Astrocyte (in vitro differentiated cells and primary cell): ENCODE data around the gene ANXA7. TPM values are rescaled to one million over a fixed set of nuclear protein-coding genes. Genes with fewer than 3 reads are reported as not detected.
"Not testable (repeated sequence)": the region's sequence is repeated elsewhere in the genome, so short reads cannot be mapped to it uniquely, and the experiment has no call there.

Experiments used
- DNase-seq: peaks from one replicate; pipeline ENCODE4 v3.0.0-alpha.2; 2010; ENCODE audit warnings: low read depth
- FAIRE-seq: peaks from 2 replicates; lab custom pipeline; 2011; peaks lifted over from hg19 to GRCh38; lab: Jason Lieb, UNC
- H2AFZ ChIP-seq: 2 replicates; pipeline ENCODE4 v1.6.0; 2012; ENCODE audit warnings: low read depth, low read length, inconsistent platforms
- H3K27ac ChIP-seq: 2 replicates; pipeline ENCODE4 v1.5.1; 2011; ENCODE audit warnings: low read depth, low read length, inconsistent platforms
- H3K27me3 ChIP-seq: 2 replicates; pipeline ENCODE4 v1.6.0; 2011; ENCODE audit warnings: low read length, inconsistent platforms; ENCODE audit not compliant: insufficient read depth
- H3K36me3 ChIP-seq: 2 replicates; pipeline ENCODE4 v1.5.1; 2011; ENCODE audit warnings: low read length, inconsistent platforms; ENCODE audit not compliant: insufficient read depth
- H3K4me1 ChIP-seq: 2 replicates; pipeline ENCODE4 v1.5.1; 2011; ENCODE audit warnings: low read length, inconsistent platforms; ENCODE audit not compliant: insufficient read depth
- H3K4me2 ChIP-seq: 2 replicates; pipeline ENCODE4 v1.6.0; 2012; ENCODE audit warnings: low read length, inconsistent platforms
- H3K4me3 ChIP-seq: 2 replicates; pipeline ENCODE4 v1.5.1; 2011; ENCODE audit warnings: low read depth, mild to moderate bottlenecking, low read length, inconsistent platforms; ENCODE audit not compliant: insufficient read depth
- H3K79me2 ChIP-seq: 2 replicates; pipeline ENCODE4 v1.6.0; 2012; ENCODE audit warnings: mild to moderate bottlenecking, low read length, inconsistent platforms; ENCODE audit not compliant: insufficient read depth
- H3K9ac ChIP-seq: 2 replicates; pipeline ENCODE4 v1.6.0; 2012; ENCODE audit warnings: mild to moderate bottlenecking, low read length, inconsistent platforms
- H3K9me3 ChIP-seq: 2 replicates; pipeline ENCODE4 v1.5.1; 2012; ENCODE audit warnings: low read depth, mild to moderate bottlenecking, low read length, inconsistent platforms; ENCODE audit not compliant: insufficient read depth
- H4K20me1 ChIP-seq: 2 replicates; pipeline ENCODE4 v1.6.0; 2012; ENCODE audit warnings: low read length, inconsistent platforms; ENCODE audit not compliant: insufficient read depth
- H3K27ac Mint-ChIP-seq: one replicate; pipeline ENCODE4 v1.8.0; 2021; ENCODE audit warnings: mild to moderate bottlenecking, mixed read lengths; ENCODE audit not compliant: unreplicated experiment
- H3K27me3 Mint-ChIP-seq: one replicate; pipeline ENCODE4 v1.8.0; 2021; ENCODE audit warnings: low read depth, mixed read lengths; ENCODE audit not compliant: unreplicated experiment
- H3K36me3 Mint-ChIP-seq: one replicate; pipeline ENCODE4 v1.8.0; 2021; ENCODE audit warnings: low read depth, mixed read lengths; ENCODE audit not compliant: unreplicated experiment
- H3K4me1 Mint-ChIP-seq: one replicate; pipeline ENCODE4 v1.8.0; 2021; ENCODE audit warnings: low read depth, mixed read lengths; ENCODE audit not compliant: unreplicated experiment
- H3K4me3 Mint-ChIP-seq: one replicate; pipeline ENCODE4 v1.8.0; 2021; ENCODE audit warnings: mild to moderate bottlenecking, moderate library complexity, mixed read lengths; ENCODE audit not compliant: unreplicated experiment
- H3K9me3 Mint-ChIP-seq: one replicate; pipeline ENCODE4 v1.8.0; 2021; ENCODE audit warnings: mild to moderate bottlenecking, mixed read lengths; ENCODE audit not compliant: unreplicated experiment
- total RNA-seq: library from RNA; stranded (reverse); gene quantifications from 2 replicates; pipeline ENCODE4 v1.2.1, GENCODE V29; 2021

ANXA7 gene
- total RNA-seq, 1 donor from 2014 or later, result 79.6 TPM

DNA sequence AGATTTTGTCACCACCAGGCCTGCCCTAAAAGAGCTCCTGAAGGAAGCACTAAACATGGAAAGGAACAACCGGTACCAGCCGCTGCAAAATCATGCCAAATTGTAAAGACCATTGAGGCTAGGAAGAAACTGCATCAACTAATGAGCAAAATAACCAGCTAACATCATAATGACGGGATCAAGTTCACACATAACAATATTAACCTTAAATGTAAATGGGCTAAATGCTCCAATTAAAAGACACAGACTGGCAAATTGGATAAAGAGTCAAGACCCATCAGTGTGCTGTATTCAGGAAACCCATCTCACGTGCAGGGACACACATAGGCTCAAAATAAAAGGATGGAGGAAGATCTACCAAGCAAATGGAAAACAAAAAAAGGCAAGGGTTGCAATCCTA lies 88.6 kb downstream of the ANXA7 start:
- not testable (repeated sequence) for DNase-seq, H3K27me3 ChIP-seq, H3K27me3 Mint-ChIP-seq, H3K27ac ChIP-seq, H3K36me3 Mint-ChIP-seq, H3K4me3 ChIP-seq, H3K79me2 ChIP-seq, H3K4me1 ChIP-seq, H3K9me3 Mint-ChIP-seq, H4K20me1 ChIP-seq, H3K9me3 ChIP-seq, H3K9ac ChIP-seq, H3K4me3 Mint-ChIP-seq, H3K36me3 ChIP-seq, FAIRE-seq, H3K27ac Mint-ChIP-seq, H2AFZ ChIP-seq, H3K4me2 ChIP-seq, H3K4me1 Mint-ChIP-seq

Other genes with a start within 250 kb of the ANXA7 start
- 33.7 and 35.6 TPM in 2 replicates for gene ECD, start 246.1 kb downstream of the ANXA7 start, total RNA-seq
- gene FAM149B1, start 245.9 kb downstream of the ANXA7 start, total RNA-seq, result 14.0 and 14.9 TPM in 2 replicates
- 18.9 and 23.3 TPM in 2 replicates for gene DNAJC9, start 166.8 kb downstream of the ANXA7 start, total RNA-seq
- gene MRPS16, start 161.4 kb downstream of the ANXA7 start, total RNA-seq, result 57.5 and 67.0 TPM in 2 replicates
- 1.2 and 1.3 TPM in 2 replicates for gene CFAP70, start 55.2 kb downstream of the ANXA7 start, total RNA-seq
- gene MSS51, start 19.5 kb upstream of the ANXA7 start, total RNA-seq, result 0.87 and 1.1 TPM in 2 replicates
- 29.2 and 30.8 TPM in 2 replicates for gene PPP3CB, start 82.0 kb upstream of the ANXA7 start, total RNA-seq
- gene USP54, start 177.3 kb upstream of the ANXA7 start, total RNA-seq, result 70.4 and 85.9 TPM in 2 replicates
- 2.2 TPM in 2 replicates for gene MYOZ1, start 227.4 kb upstream of the ANXA7 start, total RNA-seq
- gene SYNPO2L, start 242.0 kb upstream of the ANXA7 start, total RNA-seq, result 1.0 and 1.2 TPM in 2 replicates